GM18909 (cell line): ENCODE results near the gene FKBP15.
"Not testable (repeated sequence)": the region's sequence is repeated elsewhere in the genome, so short reads cannot be mapped to it uniquely, and the experiment has no call there.

ENCODE experiments used
- ATAC-seq: cut with Tn5 transposase; IDR thresholded peaks from one replicate; pipeline ENCODE4 v1.9.1; 2021; ENCODE audit warnings: mild to moderate bottlenecking; ENCODE audit not compliant: unreplicated experiment, poor library complexity

FKBP15 gene

GRCh38 chr9:113151696-113152630 lies 69.1 kb downstream of the FKBP15 start:
- ATAC-seq = no peak

- ATAC-seq = peak; percentile 95
These were observed 70.1 kb downstream of the FKBP15 start, which contains the start of gene SLC31A2 for GRCh38 chr9:113150670-113151611. Gene SLC31A2 (plus strand): TSS chr9:113151007. CDS start chr9:113151075, 68 bp downstream.

GRCh38 chr9:113149561-113149960 lies 71.5 kb downstream of the FKBP15 start:
- ATAC-seq = not testable (repeated sequence)

GRCh38 chr9:113148781-113149510 lies 72.1 kb downstream of the FKBP15 start:
- ATAC-seq = no peak

- ATAC-seq = no peak
These were observed 72.7 kb downstream of the FKBP15 start for GRCh38 chr9:113148372-113148705.

GRCh38 chr9:113143432-113144227 lies 77.4 kb downstream of the FKBP15 start:
- ATAC-seq = no peak

GRCh38 chr9:113140896-113141295 lies 80.2 kb downstream of the FKBP15 start:
- ATAC-seq = not testable (repeated sequence)

- no peak for ATAC-seq
These were observed 81.1 kb downstream of the FKBP15 start for GRCh38 chr9:113139953-113140352.

GRCh38 chr9:113139225-113139829 lies 81.8 kb downstream of the FKBP15 start:
- no peak for ATAC-seq

- no peak for ATAC-seq
These were observed 82.3 kb downstream of the FKBP15 start for GRCh38 chr9:113138760-113139159.

- ATAC-seq = no peak
These were observed 83.6 kb downstream of the FKBP15 start for GRCh38 chr9:113137196-113138168.

- no peak for ATAC-seq
These were observed 89.4 kb downstream of the FKBP15 start for GRCh38 chr9:113131689-113132151.

GRCh38 chr9:113129884-113130283 lies 91.2 kb downstream of the FKBP15 start:
- no peak for ATAC-seq

- no peak for ATAC-seq
These were observed 91.6 kb downstream of the FKBP15 start for GRCh38 chr9:113129466-113129865.

- ATAC-seq = no peak
These were observed 95.6 kb downstream of the FKBP15 start for GRCh38 chr9:113125386-113126035.

- not testable (repeated sequence) for ATAC-seq
These were observed 102.2 kb downstream of the FKBP15 start for GRCh38 chr9:113118829-113119228.
